WI38 (cell line): Measurements from ENCODE around the gene PRDM1.

Source experiments
- H3K4me3 ChIP-seq: 2 replicates; pipeline ENCODE4 v1.5.1; 2011; ENCODE audit warnings: low read depth, mild to moderate bottlenecking, control low read depth, low read length
- CTCF ChIP-seq: IDR thresholded peaks from 2 replicates; pipeline ENCODE4 v1.5.1; 2012; ENCODE audit warnings: low read depth, mild to moderate bottlenecking, control low read depth, low read length

PRDM1 gene

DNA sequence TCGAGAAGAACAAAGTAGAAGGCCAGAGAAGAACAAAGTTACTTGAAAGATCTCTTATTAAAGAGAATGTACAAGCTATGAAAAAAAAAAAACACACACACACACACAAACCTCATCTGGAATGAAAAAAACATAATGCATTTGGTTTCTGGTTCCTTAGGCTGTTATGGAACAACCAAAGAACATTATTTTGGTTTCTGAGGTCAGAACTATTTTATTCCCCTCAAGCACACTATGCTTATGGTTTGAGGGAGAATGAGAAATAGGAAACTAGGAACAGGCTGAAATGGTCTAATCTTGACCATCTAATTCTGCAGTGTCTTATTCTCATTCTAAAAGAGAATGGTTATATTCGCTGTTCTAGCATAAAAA lies 8.8 kb downstream of the PRDM1 start:
- H3K4me3 ChIP-seq, result no peak overlapping the region
- no peak for TF ChIP-seq CTCF

DNA sequence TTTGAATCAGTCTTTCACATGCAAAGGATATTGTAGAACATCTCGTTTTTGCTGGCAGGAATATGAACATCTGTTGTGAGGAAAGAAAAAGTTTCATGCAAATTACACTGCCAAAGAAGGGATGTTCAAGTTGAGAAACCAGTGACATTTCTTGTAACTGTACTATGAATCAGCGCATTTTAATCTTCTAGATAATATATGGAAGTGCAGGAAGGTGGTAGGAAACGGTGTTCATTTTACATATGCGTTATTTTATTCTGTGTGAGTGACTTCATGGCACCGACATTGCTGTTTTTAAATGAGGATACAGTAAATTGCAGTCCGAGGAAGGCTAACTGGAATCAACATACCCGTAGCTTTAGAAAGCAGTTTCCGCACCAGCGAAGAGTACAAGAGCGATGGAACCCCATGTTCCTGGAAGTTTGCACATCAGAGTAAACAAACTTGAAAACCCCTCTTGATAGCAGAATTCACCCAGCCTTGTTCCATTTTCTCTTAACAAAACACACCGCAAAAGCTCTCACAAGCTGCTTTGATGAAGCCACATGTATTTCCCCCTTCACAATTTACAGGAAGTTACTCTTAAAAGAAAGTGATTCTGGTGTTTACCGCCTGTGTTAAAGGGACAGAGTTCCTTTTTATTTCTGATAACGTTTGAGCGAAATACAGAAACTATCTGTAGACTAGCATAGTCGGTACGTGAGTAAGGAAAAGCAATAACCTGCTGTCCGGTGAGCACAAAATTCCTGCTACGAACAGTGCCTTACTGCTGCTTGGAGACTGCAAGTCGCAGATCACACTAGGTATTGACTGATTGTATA lies 11.5 kb downstream of the PRDM1 start:
- TF ChIP-seq CTCF, result no peak
- peak overlapping the region; percentile 68 for H3K4me3 ChIP-seq

- no peak for TF ChIP-seq CTCF
- peak overlapping the region; percentile 68 for H3K4me3 ChIP-seq
These were observed 12.5 kb downstream of the PRDM1 start for GRCh38 chr6:106098383-106099234.

GRCh38 chr6:106099235-106099537 lies 13.1 kb downstream of the PRDM1 start:
- no peak for TF ChIP-seq CTCF
- peak overlapping the region; percentile 68 for H3K4me3 ChIP-seq

- TF ChIP-seq CTCF, result no peak
- no peak overlapping the region for H3K4me3 ChIP-seq
These were observed 14.6 kb downstream of the PRDM1 start for GRCh38 chr6:106100755-106101154.

DNA sequence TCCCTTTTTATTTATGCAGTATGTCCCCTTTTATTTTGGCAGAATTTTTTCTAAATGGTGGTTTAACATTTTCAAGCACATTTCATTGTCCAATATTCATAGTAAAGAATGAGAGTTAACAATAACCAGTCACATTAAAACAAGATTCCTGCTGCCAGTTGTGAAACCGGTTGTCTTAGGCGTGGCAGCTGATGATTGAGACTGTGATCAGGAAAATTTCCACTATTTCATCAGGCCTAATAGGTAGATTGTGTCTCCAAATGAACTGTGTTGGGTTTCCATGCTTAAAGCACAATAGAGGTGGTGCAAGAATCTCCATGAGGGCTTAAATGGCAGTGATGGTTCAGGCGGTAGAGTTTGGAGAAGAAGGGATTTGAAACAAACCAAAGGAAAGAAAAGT lies 15.3 kb downstream of the PRDM1 start:
- H3K4me3 ChIP-seq, result no peak overlapping the region
- no peak for TF ChIP-seq CTCF

- H3K4me3 ChIP-seq, result no peak overlapping the region
- no peak for TF ChIP-seq CTCF
These were observed 15.9 kb downstream of the PRDM1 start for GRCh38 chr6:106102034-106102433.
